SU-DHL-6 (cell line): ENCODE measurements around the gene ANTXR2.

Experiments used
- H2AFZ ChIP-seq: fragments of 200-600 bp; sonication (generic); 2 replicates; pipeline ENCODE4 v1.6.1; 2014; ENCODE audit warnings: low read depth, mild to moderate bottlenecking, moderate library complexity, mixed read lengths, antibody characterized with exemption, low read length; ENCODE audit not compliant: severe bottlenecking
- H3F3A ChIP-seq: fragments of 200-600 bp; shearing (Covaris generic); 2 replicates; pipeline ENCODE4 v1.6.0; 2016; ENCODE audit warnings: antibody characterized with exemption, mild to moderate bottlenecking; ENCODE audit not compliant: insufficient read depth
- H3K27ac ChIP-seq: fragments of 200-600 bp; sonication (generic); 2 replicates; pipeline ENCODE4 v1.5.1; 2016; ENCODE audit warnings: low read depth, mild to moderate bottlenecking, low read length, moderate library complexity, mixed read lengths
- H3K27me3 ChIP-seq: fragments of 200-600 bp; sonication (generic), shearing (Covaris generic); 2 replicates; pipeline ENCODE4 v1.6.0; 2014; ENCODE audit warnings: mild to moderate bottlenecking, low read length
- H3K36me3 ChIP-seq: fragments of 200-600 bp; sonication (generic); 2 replicates; pipeline ENCODE4 v1.6.1; 2014; ENCODE audit warnings: mild to moderate bottlenecking, low read length, mixed read lengths
- H3K4me2 ChIP-seq: fragments of 300-600, 200-600 bp; shearing (Covaris generic), sonication (generic); 2 replicates; pipeline ENCODE4 v1.6.0; 2014; ENCODE audit warnings: low read length, low read depth, mild to moderate bottlenecking; ENCODE audit not compliant: poor library complexity, severe bottlenecking
- H3K4me3 ChIP-seq: fragments of 200-600 bp; sonication (generic); 2 replicates; pipeline ENCODE4 v1.5.1; 2014; ENCODE audit warnings: antibody characterized with exemption, low read length, mild to moderate bottlenecking, mixed read lengths; ENCODE audit not compliant: insufficient read depth, poor library complexity, severe bottlenecking
- H3K79me2 ChIP-seq: fragments of 200-600 bp; sonication (generic); 2 replicates; pipeline ENCODE4 v1.6.1; 2014; ENCODE audit warnings: mild to moderate bottlenecking, low read length, moderate library complexity; ENCODE audit not compliant: insufficient read depth
- H3K9ac ChIP-seq: fragments of 200-600 bp; sonication (generic); 2 replicates; pipeline ENCODE4 v1.7.0; 2014; ENCODE audit warnings: mild to moderate bottlenecking, low read length
- H3K9me2 ChIP-seq: fragments of 200-600 bp; sonication (generic); replicated peaks from 2 replicates; pipeline ENCODE4 v1.6.1; 2014; ENCODE audit warnings: low read length; ENCODE audit not compliant: insufficient read depth
- H3K9me3 ChIP-seq: fragments of 200-600 bp; sonication (generic); 2 replicates; pipeline ENCODE4 v1.6.1; 2014; ENCODE audit warnings: low read length, mixed read lengths; ENCODE audit not compliant: insufficient read depth
- H4K20me1 ChIP-seq: fragments of 200-600 bp; sonication (generic); 2 replicates; pipeline ENCODE4 v1.6.1; 2014; ENCODE audit warnings: low read depth, mild to moderate bottlenecking, antibody characterized with exemption, low read length, moderate library complexity, mixed read lengths
- EZH2phosphoT487 ChIP-seq: fragments of 200-600 bp; sonication (generic), shearing (Covaris generic); conservative IDR thresholded peaks from 2 replicates; pipeline ENCODE4 v1.6.1; 2018; ENCODE audit warnings: mild to moderate bottlenecking, antibody characterized with exemption, low read length, moderate library complexity, mixed read lengths
- TF ChIP-seq, protein P1 (sequence below): fragments of 200-600 bp; sonication (generic); IDR thresholded peaks from one replicate; pipeline ENCODE4 v1.5.1; 2017; ENCODE audit warnings: antibody characterized with exemption, mild to moderate bottlenecking, low read length, moderate library complexity; ENCODE audit not compliant: insufficient read depth, poor library complexity, severe bottlenecking

The ANTXR2 gene

GRCh38 chr4:79851625-79852304, 221.3 kb downstream of the ANTXR2 start:
- Histone ChIP-seq H3K36me3 (no peaks in the 10 kb centered on the region), H3K4me2 (no peak overlapping the region), H3K27ac (no peak overlapping the region), H3F3A (no peaks in the 10 kb centered on the region), H3K9ac (no peak overlapping the region), H3K9me3 (no peaks in the 10 kb centered on the region), H4K20me1 (no peaks in the 10 kb centered on the region), H3K27me3 (no peaks in the 10 kb centered on the region), H3K79me2 (no peaks in the 10 kb centered on the region), H3K4me3 (no peak overlapping the region), H2AFZ (no peak overlapping the region), H3K9me2 (no peaks in the 10 kb centered on the region)
- TF ChIP-seq EZH2phosphoT487 = no peak
- TF ChIP-seq, protein P1, sequence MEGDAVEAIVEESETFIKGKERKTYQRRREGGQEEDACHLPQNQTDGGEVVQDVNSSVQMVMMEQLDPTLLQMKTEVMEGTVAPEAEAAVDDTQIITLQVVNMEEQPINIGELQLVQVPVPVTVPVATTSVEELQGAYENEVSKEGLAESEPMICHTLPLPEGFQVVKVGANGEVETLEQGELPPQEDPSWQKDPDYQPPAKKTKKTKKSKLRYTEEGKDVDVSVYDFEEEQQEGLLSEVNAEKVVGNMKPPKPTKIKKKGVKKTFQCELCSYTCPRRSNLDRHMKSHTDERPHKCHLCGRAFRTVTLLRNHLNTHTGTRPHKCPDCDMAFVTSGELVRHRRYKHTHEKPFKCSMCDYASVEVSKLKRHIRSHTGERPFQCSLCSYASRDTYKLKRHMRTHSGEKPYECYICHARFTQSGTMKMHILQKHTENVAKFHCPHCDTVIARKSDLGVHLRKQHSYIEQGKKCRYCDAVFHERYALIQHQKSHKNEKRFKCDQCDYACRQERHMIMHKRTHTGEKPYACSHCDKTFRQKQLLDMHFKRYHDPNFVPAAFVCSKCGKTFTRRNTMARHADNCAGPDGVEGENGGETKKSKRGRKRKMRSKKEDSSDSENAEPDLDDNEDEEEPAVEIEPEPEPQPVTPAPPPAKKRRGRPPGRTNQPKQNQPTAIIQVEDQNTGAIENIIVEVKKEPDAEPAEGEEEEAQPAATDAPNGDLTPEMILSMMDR = no peak
